DOHH2 (cell line): Measurements from ENCODE around the gene PXMP2.

Source experiments
- CTCF ChIP-seq: fragments of 200-600 bp; sonication (generic); IDR thresholded peaks from one replicate; pipeline ENCODE4 v1.5.1; 2014; ENCODE audit warnings: antibody characterized with exemption, mild to moderate bottlenecking, low read depth, low read length; ENCODE audit not compliant: poor library complexity, severe bottlenecking
- EZH2phosphoT487 ChIP-seq: fragments of 200-600 bp; sonication (generic); IDR thresholded peaks from 2 replicates; pipeline ENCODE4 v1.6.1; 2017; ENCODE audit warnings: borderline replicate concordance, mild to moderate bottlenecking, antibody characterized with exemption, low read length, moderate library complexity, mixed read lengths

- TF ChIP-seq CTCF (no peak), EZH2phosphoT487 (no peak)
Measured at GRCh38 chr12:132685400-132685799, 2.0 kb upstream of the PXMP2 start.
